CD4-positive, alpha-beta T cell treated with Interferon alpha-2 for 1 hour (primary cell): ENCODE measurements around the gene SLC39A11.
"Not testable (repeated sequence)": the region's sequence is repeated elsewhere in the genome, so short reads cannot be mapped to it uniquely, and the experiment has no call there.

Experiments
- DNase-seq, 2 donors: peaks; one replicate each; pipeline ENCODE4 v3.0.0-alpha.2; 2020 to 2022

The SLC39A11 gene

DNA sequence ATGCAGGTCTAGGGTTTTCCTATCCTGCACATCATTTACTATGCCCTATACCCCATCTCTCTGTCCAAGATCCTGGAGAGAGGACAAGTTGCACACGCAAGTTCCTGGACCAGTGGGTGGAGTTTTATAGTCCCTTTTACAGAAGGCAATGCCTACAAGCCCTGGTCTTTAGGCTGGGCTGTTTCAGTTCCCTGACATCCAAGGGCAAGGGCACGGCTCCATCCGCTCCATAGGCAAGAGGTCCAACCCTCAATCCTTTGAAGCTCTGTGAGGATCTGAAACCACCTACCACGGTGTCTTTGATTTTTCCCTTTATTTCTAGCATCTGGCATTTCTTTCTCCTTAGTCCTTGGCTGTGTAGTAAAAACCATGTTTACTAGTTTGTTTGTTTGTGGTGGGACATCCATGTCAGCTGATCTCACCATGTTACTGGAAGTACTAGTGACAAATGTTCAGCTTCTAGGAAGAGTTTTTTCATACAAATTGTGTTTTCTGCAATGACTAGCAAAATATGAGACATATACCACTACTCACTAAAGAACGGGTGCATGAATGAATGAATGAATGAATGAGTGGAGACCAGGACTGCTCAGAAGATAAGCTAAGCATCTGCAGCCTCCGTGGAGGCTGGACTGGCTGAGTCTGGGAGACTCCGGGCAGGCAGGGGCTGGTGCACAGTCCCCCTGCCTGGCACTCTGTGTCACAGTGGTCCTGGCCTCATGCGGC, 359.4 kb downstream of the SLC39A11 start:
- DNase-seq, result no peak

DNA sequence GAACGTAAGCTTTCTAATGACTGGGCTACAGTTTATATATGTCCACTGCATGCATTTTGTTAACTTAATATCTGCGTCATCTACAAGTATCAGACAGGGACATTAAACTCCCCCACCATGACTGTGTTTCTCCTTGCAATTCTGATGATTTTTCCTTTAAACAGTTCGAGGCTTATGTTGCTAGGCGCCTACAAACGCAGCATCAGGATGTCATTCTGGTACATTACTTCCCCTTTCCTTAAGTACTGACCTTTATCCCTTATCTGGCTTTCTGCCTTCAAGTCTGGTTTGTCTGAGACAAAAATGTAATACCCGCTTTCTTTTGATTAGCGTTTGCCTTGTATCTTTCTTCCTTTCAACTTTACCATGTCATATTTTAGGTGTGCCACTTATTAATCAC, 362.4 kb downstream of the SLC39A11 start:
- no peak for DNase-seq

DNA sequence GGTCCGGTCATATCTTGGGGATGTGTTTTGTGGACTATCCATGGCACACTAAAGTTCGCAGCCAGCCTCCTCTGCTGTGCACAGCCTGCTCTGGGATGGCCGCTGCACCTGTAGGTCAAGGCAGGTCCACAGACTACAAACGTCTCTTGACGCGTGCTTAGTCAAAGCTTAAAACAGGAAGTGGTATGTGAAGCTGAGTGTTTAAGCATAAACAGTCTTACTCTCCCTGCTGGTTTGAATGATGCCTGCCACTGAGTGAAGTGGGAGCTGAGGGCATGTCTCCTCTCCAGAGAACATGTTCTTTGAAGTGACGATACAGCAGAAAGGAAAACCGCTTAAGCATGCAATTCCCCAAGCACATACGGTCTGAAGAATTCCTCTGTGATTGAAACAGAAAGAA, 365.6 kb downstream of the SLC39A11 start:
- DNase-seq, result peak; percentile 9 to 48

- peak; percentile 28 to 47 for DNase-seq
These were observed 366.9 kb downstream of the SLC39A11 start for GRCh38 chr17:72725433-72726068.

DNA sequence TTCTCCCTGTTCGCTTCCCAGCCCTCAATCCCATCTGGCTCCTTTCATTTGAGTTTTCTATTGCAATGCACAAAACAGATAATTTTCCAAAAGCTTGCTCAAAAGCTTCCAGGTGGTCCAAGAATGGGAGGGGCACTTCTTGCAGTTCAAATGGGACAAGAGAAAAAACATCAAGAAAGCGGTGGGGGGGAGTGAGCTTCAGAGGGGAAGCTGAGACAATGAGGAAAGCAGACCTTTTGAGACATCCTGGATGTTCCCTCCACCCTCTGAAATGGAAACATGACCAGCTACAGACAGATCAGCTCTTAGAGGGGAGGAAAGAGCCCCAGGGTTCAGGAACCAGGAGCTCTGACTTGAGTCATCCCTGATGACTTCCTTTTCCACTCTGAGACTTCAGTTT, 368.2 kb downstream of the SLC39A11 start:
- no peak for DNase-seq

- DNase-seq, result no peak
These were observed 368.8 kb downstream of the SLC39A11 start for GRCh38 chr17:72723711-72724110.

DNA sequence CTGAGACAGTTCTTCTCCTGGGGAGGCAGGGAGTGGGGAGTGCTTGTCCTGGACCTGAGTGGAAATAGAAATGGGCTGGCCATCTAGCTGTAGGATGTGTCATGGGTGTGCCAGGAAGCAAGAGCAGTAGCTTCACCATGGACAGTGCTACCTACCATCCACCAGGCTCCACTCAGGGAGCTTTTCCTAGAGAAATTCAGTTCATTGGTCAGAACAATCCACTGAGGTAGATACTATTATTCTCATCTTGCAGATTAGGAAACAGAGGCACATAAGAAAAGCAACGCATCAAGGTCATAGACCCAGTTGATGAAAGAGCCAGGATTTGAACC, 372.0 kb downstream of the SLC39A11 start:
- no peak for DNase-seq

- DNase-seq, result peak; percentile 31 to 52
These were observed 372.7 kb downstream of the SLC39A11 start for GRCh38 chr17:72719578-72720493.

DNA sequence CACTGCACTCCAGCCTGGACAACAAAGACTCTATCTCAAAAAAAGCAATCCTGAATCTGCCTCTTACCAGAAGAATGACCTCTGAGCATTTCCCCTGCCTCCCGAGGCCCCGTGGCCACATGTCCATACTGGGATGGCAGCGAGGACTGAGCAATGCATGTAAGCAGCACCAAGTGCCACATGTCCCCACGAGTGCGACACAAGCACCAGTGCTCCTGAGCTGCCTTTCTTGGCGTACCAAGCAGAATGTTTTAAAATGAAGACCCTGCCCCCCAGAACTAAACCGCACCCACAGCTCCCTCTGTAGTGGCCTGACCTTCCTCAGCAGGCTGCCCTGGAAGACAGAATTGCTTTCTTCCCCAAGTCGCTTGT, 373.3 kb downstream of the SLC39A11 start:
- no peak for DNase-seq

GRCh38 chr17:72717676-72718075, 374.8 kb downstream of the SLC39A11 start:
- no peak for DNase-seq

DNA sequence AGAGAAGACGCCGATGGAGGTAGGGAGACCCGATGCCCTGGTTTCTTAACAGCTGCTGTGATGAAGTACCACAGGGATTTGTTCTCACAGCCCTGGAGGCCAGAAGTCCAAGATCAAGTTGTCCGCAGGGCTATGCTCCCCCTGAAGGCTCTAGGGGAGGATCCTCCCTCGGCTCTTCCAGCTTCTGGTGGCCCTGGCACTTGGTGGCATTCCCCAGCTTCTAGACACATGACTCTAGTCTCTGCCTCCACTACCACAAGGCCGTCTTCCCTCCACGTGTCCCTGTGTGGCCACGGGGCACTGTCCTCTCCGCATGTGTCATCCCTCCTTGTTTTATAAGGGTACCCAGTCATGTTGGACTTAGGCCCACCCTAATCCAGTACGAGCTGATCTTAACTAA, 375.2 kb downstream of the SLC39A11 start:
- DNase-seq, result no peak

DNA sequence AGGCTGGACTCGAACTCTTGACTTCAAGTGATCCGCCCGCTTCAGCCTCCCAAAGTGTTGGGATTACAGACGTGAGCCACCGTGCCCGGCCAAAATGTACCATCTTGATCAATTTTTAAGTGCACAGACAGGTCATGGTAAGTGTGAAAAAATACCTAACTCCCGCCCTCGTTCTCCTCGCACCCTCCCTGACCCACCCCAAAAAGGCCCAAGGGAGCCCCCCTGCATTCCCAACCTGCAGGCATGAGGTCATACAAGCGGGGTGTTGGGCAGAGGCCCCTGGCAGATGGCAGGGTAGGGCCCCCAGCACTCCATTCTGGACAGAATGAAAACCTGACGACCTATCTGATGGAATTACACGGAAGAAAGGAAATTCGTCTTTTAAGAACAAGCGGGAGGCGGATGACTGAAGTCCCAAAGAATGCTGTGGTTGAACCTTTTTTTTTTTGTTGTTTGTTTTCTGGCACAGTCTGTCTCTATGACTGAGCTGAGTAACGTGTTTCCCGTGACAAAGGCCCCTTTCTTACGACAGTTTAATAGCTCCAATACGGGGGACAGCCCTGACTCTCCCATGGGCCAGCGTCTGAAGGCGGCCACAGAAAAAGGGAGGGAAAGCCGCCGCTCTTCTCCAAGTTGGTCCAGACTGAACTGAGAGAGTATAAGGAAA, 376.4 kb downstream of the SLC39A11 start:
- DNase-seq, result no peak

DNA sequence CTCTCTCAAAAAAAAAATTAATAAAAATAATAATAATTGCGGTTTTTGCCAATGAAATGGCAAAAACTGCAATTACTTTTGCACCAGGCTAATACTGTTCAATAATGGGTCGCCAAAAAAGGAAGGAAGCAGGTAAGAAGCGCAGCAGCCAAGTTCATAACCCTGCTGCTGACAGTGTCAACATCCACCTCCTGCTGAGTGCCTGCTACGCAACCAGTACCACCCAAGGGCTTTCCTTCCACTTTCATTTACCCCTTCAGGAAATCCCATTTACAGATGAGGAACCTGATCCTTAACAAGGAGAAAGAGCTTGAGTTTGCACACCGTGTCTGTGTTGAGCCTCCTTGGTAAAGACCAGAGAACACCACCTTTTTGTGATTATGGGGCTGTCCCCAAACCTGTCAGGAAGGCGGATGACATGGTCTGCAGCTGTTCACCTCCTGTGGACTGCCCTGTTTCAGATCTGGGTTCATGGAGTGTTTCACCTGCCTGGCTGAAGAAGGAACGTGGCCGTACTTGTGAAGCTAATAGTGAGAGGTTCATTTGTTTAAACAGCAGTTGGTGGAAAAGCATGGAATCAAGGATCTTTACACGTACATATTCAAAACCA, 378.0 kb downstream of the SLC39A11 start:
- DNase-seq, result no peak

DNA sequence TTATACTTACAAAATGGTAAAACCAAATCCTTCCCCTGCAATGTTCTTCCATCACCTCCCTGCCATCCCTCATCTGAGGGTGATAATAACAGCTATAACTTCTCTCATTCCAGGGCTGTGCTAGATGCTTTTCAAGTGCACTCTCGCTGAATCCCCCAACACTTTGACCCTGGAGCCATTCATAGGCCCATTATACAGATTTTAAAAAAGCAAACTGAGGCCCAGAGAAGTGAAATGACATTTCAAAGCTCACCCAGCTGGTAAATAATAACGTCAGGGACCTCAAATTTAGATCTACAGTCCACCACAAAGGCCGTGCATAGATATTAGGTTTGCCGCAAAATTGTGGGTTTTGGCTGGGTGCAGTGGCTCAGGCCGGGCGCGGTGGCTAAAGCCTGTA, 378.8 kb downstream of the SLC39A11 start:
- DNase-seq, result no peak

DNA sequence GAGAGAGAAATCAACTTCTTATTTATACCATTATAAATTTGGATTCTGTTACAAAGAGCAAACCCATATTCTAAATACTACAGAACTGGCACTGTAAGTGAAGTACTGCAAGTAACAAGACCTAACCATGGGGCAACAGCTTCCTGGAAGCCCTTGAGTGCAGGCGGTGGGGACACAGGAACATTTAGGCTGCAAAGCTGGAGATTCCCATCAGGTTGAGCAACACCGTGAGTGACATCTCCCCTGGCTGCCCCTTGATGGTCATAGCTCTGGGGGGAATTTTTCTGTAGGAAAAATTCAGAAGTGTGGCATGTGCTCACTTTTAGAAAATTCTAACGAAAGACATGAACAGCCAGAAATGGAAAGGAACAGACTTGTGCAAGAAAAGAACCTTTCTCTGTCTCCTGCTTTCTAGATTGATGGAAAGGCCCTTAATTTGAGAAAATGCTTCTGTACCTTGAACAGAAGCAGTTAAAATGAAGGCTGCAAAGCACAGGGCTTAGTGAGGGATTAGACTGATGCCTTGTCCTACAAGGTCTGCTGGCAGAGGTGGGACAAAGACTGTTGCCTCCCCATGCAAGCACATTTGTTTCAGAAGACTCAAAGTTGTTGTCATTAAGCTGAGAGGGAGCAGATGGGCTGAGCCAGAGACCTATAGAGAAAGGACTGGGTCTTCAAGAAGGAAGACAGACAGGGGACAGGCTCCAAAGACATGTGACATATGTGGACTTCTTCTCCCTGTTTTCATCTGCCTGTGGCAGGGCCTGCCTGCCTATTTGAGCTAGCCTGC, 380.8 kb downstream of the SLC39A11 start:
- no peak for DNase-seq

- DNase-seq, result no peak
These were observed 381.7 kb downstream of the SLC39A11 start for GRCh38 chr17:72710834-72711233.

- DNase-seq, result peak in 1 of 2 donors; percentile 9
These were observed 382.3 kb downstream of the SLC39A11 start for GRCh38 chr17:72710202-72710601.

- DNase-seq, result not testable (repeated sequence)
These were observed 383.8 kb downstream of the SLC39A11 start for GRCh38 chr17:72708682-72709081.

DNA sequence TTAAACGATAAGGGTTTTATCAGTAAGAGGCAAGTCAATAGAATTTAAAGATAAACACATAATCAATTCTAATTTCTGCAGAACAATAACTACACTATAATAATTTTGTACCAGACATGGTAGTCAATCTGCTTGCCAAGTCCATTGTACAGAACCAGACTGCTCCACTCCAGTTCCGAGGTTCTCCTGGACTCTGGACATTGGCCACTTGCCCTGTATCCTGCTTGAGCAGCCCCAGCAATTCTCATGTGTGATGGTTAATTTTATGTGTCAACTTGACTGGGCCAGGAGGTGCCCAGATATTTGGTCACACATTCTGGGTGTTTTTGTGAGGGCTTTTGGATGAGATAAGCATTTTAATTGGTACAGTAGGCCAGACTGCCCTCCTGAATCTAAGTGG, 384.6 kb downstream of the SLC39A11 start:
- no peak for DNase-seq

GRCh38 chr17:72706396-72706981, 386.0 kb downstream of the SLC39A11 start:
- no peak for DNase-seq

DNA sequence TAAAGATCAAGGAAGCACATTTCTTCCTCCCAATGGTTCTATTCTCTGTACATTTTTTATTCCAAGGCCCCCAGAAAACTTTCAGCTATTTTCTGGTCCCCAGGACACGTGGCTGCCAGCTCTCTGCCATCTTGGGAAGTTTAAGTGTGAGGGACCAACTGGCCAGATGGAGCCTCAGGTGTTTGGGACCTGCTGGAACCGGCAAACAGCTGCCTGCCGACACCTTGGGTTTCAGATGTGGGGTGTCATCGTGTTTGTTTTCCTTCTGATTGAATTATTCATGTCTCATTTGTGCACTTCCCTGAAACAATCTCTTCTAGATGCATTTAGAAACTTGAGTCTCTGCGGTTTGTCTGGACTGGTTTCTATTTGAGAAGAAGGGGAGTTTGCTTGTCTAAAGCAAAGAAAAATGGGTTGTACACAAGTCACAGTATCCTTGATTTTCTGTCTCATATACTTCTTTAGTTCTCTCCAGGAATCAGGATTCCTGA, 386.5 kb downstream of the SLC39A11 start:
- DNase-seq, result no peak
